Measurements from ENCODE around the gene CNST.
A peak's percentile ranks its signal among the peaks of the same experiment; 100 is the strongest.

CNST gene

GRCh38 chr1:246566128-246566812 is at the start of gene CNST, which contains the start of gene TFB2M:
TSS of gene CNST (plus strand) at chr1:246566456. CDS start at chr1:246591563, 25,107 bp downstream.
TSS of gene TFB2M (minus strand) at chr1:246566261. CDS start at chr1:246566138, 123 bp downstream.
- DNase-seq (ENCODE audit: low spot score) = peak; percentile 99

- DNase-seq (ENCODE audit: low spot score) = no peak
These were observed 48.9 kb upstream of the CNST start for GRCh38 chr1:246517391-246517790.

- no peak for DNase-seq (ENCODE audit: low spot score)
These were observed 47.6 kb upstream of the CNST start for GRCh38 chr1:246518456-246519205.

- DNase-seq (ENCODE audit: low spot score) = no peak
These were observed 46.7 kb upstream of the CNST start for GRCh38 chr1:246519514-246519913.

- DNase-seq (ENCODE audit: low spot score) = no peak
These were observed 39.9 kb upstream of the CNST start for GRCh38 chr1:246526380-246526779.

- no peak for DNase-seq (ENCODE audit: low spot score)
These were observed 39.3 kb upstream of the CNST start for GRCh38 chr1:246526915-246527314.

- DNase-seq (ENCODE audit: low spot score) = no peak
These were observed 38.7 kb upstream of the CNST start for GRCh38 chr1:246527402-246528088.

GRCh38 chr1:246528933-246529731 is 37.1 kb upstream of the CNST start:
- DNase-seq (ENCODE audit: low spot score) = no peak

- no peak for DNase-seq (ENCODE audit: low spot score)
These were observed 35.8 kb upstream of the CNST start for GRCh38 chr1:246530482-246530881.

DNA sequence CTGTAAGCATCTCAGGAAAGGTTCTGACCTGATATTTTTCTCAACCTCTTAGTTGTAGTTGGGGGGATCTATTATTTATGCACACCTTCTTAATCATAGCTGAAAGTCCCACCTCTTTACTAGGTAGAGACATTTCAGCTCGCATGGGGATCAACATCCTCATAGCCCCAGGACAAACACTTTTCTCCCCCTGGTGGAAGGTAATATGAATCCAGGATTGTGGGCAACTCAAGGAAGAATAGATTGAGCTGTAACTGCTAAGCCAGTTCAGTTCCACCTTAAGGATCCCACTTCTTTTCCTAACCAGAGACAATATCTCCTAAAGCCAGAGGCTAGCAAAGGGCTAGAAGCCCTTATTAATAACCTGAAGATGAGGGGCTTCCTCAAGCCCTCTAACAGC is 33.7 kb upstream of the CNST start:
- DNase-seq (ENCODE audit: low spot score) = no peak

DNA sequence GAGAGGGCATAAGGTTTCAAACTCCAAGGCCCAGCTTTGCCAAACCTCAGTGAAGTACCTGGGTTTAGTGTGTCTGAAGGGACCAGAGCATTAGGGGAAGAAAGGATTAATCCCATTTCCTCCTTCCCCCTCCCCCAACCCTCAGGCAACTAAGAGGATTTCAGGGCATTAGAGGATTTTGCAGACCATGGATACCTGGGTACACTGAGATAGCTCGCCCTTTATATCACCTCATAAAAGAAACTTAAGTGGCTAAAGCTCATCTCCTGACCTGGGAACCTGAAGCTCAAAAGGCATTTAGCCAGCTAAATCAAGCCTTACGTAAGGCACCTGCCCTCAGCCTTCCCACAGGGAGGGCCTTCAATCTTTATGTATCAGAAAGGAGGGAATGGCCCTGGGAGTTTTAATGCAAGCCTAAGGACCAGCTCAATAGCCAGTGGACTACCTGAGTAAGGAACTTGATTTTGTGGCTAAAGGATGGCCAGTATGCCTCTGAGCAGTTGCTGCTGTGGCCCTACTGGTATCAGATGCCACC is 32.8 kb upstream of the CNST start:
- DNase-seq (ENCODE audit: low spot score) = no peak

DNA sequence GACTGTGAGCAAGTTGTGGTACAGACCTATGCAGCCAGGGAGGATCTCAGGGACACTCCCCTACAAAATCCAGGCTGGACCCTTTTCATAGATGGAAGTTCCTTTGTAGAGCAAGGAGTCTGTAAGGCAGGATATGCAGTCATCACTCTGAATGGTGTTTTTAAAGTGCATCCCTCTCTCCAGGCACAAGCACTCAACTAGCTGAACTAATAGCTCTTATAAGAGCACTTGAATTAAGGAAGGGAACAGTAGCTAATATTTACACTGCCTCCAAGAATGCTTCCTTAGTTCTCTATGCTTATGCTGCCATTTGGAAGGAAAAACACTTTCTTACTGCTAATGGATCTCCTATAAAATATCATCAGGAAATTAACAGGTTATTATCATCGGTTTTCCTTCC is 32.1 kb upstream of the CNST start:
- no peak for DNase-seq (ENCODE audit: low spot score)

- DNase-seq (ENCODE audit: low spot score) = no peak
These were observed 28.8 kb upstream of the CNST start for GRCh38 chr1:246537441-246537840.

GRCh38 chr1:246537887-246538286 is 28.4 kb upstream of the CNST start:
- DNase-seq (ENCODE audit: low spot score) = no peak

GRCh38 chr1:246540738-246541491 is 25.3 kb upstream of the CNST start:
- no peak for DNase-seq (ENCODE audit: low spot score)

- DNase-seq (ENCODE audit: low spot score) = no peak
These were observed 22.3 kb upstream of the CNST start for GRCh38 chr1:246544001-246544400.

DNA sequence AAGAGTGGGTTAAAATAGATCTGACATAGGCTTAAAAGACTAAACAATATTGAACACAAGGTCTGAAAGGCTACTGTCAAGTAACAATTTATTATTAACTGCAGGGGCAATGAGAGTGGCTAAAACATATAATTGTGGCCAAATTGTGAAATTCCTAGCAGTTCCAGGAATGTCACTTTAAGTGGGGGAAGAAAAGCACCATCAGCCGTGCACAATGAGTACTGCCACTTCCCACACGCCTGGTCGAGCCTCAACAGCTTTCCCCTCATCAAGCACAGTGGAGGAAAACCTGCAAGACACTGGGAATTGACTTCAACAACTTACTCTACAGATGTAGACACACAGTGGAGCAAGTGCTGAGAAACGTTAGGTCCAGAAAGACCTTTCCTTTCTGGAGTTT is 16.6 kb upstream of the CNST start:
- DNase-seq (ENCODE audit: low spot score) = no peak

DNA sequence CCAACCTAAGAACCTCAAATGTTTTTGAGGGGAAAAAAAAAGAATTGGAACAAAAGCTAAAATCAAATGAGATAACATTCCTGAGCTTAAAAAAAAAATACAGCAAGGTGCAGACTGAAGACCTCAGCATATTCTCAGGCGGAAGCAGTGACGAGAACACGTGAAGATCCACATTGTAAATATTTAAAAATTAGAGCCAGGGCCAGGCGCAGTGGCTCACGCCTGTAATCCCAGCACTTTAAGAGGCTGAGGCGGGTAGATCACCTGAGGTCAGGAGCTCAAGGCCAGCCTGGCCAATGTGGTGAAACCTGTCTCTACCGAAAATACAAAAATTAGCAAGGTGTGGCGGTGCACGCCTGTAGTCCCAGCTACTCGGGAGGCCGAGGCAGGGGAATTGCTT is 15.9 kb upstream of the CNST start:
- DNase-seq (ENCODE audit: low spot score) = no peak

- DNase-seq (ENCODE audit: low spot score) = no peak
These were observed 14.1 kb upstream of the CNST start for GRCh38 chr1:246552110-246552509.

DNA sequence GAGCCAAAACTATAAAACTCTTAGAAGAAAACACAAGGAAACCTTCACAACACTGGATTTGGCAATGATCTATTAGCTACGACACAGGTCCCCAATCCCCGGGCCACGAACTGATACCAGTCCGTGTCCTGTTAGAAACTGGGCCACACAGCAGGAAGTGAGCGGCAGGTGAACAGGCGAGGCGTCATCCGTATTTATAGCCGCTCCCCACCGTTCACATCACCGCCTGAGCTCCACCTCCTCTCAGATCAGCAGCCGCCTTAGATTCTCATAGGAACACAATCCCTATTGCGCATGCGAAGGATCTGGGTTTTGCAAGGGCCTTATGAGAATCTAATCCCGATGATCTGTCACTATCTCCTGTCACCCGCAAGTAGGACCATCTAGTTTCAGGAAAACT is 12.1 kb upstream of the CNST start:
- DNase-seq (ENCODE audit: low spot score) = no peak

- DNase-seq (ENCODE audit: low spot score) = no peak
These were observed 8.2 kb upstream of the CNST start for GRCh38 chr1:246558041-246558440.
